Measurements from ENCODE around the gene BEST1. TPM values are rescaled to one million over a fixed set of nuclear protein-coding genes. Genes with fewer than 3 reads are reported as not detected.

BEST1 gene
- total RNA-seq, 1 experiment from 2014 or later: 0.22 TPM

- Histone ChIP-seq H3K9me3 (ENCODE audit: low read length) (no peaks in the 10 kb centered on the region), H3K9ac (ENCODE audit: low read length) (peak overlapping the region; percentile 89), H4K20me1 (ENCODE audit: low read length) (no peaks in the 10 kb centered on the region), H3K4me1 (ENCODE audit: insufficient read depth, low read length) (peaks cover 81% of the 10 kb centered on the region), H3F3A (ENCODE audit: low read length, unreplicated experiment) (peaks cover 12% of the 10 kb centered on the region), H3K79me2 (ENCODE audit: low read length) (peaks cover 22% of the 10 kb centered on the region), H3K9me2 (replicated peaks; ENCODE audit: low read length) (no peaks in the 10 kb centered on the region), H3K4me2 (ENCODE audit: low read length) (peak overlapping the region; percentile 78), H3K27me3 (ENCODE audit: low read length) (no peaks in the 10 kb centered on the region), H3K36me3 (ENCODE audit: low read depth, low read length) (no peaks in the 10 kb centered on the region), H2AFZ (ENCODE audit: low read length) (no peak overlapping the region), H3K27ac (ENCODE audit: low read length) (peak overlapping the region; percentile 98), H3K4me3 (ENCODE audit: low read length) (no peak overlapping the region)
- no TSS peak for BruUV-seq (replicated peaks)
- ATAC-seq: no peak
- POLR2A ChIA-PET (ENCODE audit: unreplicated experiment): no interaction called here
- TF ChIP-seq EZH2phosphoT487 (IDR thresholded peaks at IDR 0.05; ENCODE audit: borderline replicate concordance, low read length) (no peak), CTCF (conservative IDR thresholded peaks at IDR 0.05; ENCODE audit: low read depth, low read length) (no peak), EZH2 (IDR thresholded peaks at IDR 0.05; ENCODE audit: low read length, unreplicated experiment) (no peak)
- intact Hi-C loops (cut with micrococcal nuclease): loop anchor here (2.0 to 10.0 kb wide), 2 partner anchors 39 to 581 kb away; no protein-coding TSS in a partner anchor
- CTCF ChIA-PET: no interaction called here
- no peak for DNase-seq
Measured at GRCh38 chr11:61973476-61974162, 23.5 kb downstream of the BEST1 start.

GRCh38 chr11:61974766-61975631 lies 24.8 kb downstream of the BEST1 start:
- Histone ChIP-seq H3F3A (ENCODE audit: low read length, unreplicated experiment) (peaks cover 6% of the 10 kb centered on the region), H2AFZ (ENCODE audit: low read length) (0 out of 2 replicates have a peak overlapping the region, but pooled peaks have one; percentile 3), H3K4me2 (ENCODE audit: low read length) (peak overlapping the region; percentile 27; the same call in 1 of the 2 replicates), H4K20me1 (ENCODE audit: low read length) (no peaks in the 10 kb centered on the region), H3K9ac (ENCODE audit: low read length) (0 out of 2 replicates have a peak overlapping the region, but pooled peaks have one; percentile 6), H3K27me3 (ENCODE audit: low read length) (no peaks in the 10 kb centered on the region), H3K9me3 (ENCODE audit: low read length) (no peaks in the 10 kb centered on the region), H3K4me1 (ENCODE audit: insufficient read depth, low read length) (peaks cover 72% of the 10 kb centered on the region), H3K27ac (ENCODE audit: low read length) (peak overlapping the region; percentile 41), H3K79me2 (ENCODE audit: low read length) (peaks cover 9% of the 10 kb centered on the region), H3K4me3 (ENCODE audit: low read length) (no peak overlapping the region), H3K36me3 (ENCODE audit: low read depth, low read length) (no peaks in the 10 kb centered on the region), H3K9me2 (replicated peaks; ENCODE audit: low read length) (no peaks in the 10 kb centered on the region)
- BruUV-seq (replicated peaks): no TSS peak
- intact Hi-C loops (cut with micrococcal nuclease): loop anchor here (10.0 kb wide), 1 partner anchor 580 kb away; no protein-coding TSS in a partner anchor
- POLR2A ChIA-PET (ENCODE audit: unreplicated experiment): interaction anchor here (0.5 kb wide), 1 partner anchor 72 kb away, joined by 4 read pairs; no protein-coding TSS in a partner anchor
- CTCF ChIA-PET: no interaction called here
- ATAC-seq (peak; percentile 7), DNase-seq (peak; percentile 66)
- TF ChIP-seq EZH2phosphoT487 (IDR thresholded peaks at IDR 0.05; ENCODE audit: borderline replicate concordance, low read length) (no peak), CTCF (conservative IDR thresholded peaks at IDR 0.05; ENCODE audit: low read depth, low read length) (no peak), EZH2 (IDR thresholded peaks at IDR 0.05; ENCODE audit: low read length, unreplicated experiment) (no peak)

Measured in PC-3 (cell line).